B cell (primary cell): ENCODE measurements around the gene FAM217B. TPM values are rescaled to one million over a fixed set of nuclear protein-coding genes. Genes with fewer than 3 reads are reported as not detected.

ENCODE experiments used
- ATAC-seq: fragments of 200-7000 bp; cut with Tn5 transposase; one replicate; pipeline ENCODE4 v1.10.0; 2021; ENCODE audit warnings: low read depth, mild to moderate bottlenecking, moderate number of reproducible peaks, moderate library complexity
- CTCF ChIA-PET: fragments of 350-600 bp; sonication (Branson Sonifier 250); formaldehyde crosslinking; loops from one replicate; lab custom pipeline; 2021; ENCODE audit warnings: antibody characterized with exemption, inconsistent platforms; lab: Charles Lee
- POLR2A ChIA-PET: fragments of 350-600 bp; sonication (Branson Sonifier 250); formaldehyde crosslinking; loops from one replicate; lab custom pipeline; 2021; ENCODE audit warnings: antibody characterized with exemption; lab: Charles Lee
- DNase-seq: peaks from one replicate; pipeline ENCODE4 v3.0.0; 2013
- H2AFZ ChIP-seq: 2 replicates; pipeline ENCODE4 v1.6.1; 2012; ENCODE audit warnings: mild to moderate bottlenecking, low read depth, low read length; ENCODE audit not compliant: insufficient read depth, poor library complexity, severe bottlenecking
- H3K27ac ChIP-seq, 2 donors: 1 replicate in 1 of 2; 2 replicates in 1 of 2; pipeline ENCODE4 v1.5.1; 2012 to 2013; ENCODE audit warnings: low read length in 2 of 2, mild to moderate bottlenecking in 2 of 2, moderate library complexity in 1 of 2
- H3K27me3 ChIP-seq, 4 experiments: fragments of 200-600 bp in 1 of 4; sonication (generic) in 1 of 4; replicated peaks in 1 of 4; 1 replicate in 2 of 4; 2 replicates in 2 of 4; pipeline versions ENCODE4 v1.6.1 to v1.7.0; 2013 to 2016; ENCODE audit warnings: low read length in 3 of 4, mild to moderate bottlenecking in 2 of 4, mixed read lengths in 1 of 4, moderate library complexity in 1 of 4; ENCODE audit not compliant: insufficient read depth in 4 of 4, control insufficient read depth in 3 of 4; ENCODE audit errors: control extremely low read depth in 1 of 4
- H3K36me3 ChIP-seq, 2 experiments: replicated peaks in 1 of 2; 1 replicate in 1 of 2; 2 replicates in 1 of 2; pipeline versions ENCODE4 v1.6.1 to v1.7.1; 2013; ENCODE audit warnings: low read length in 1 of 2; ENCODE audit not compliant: insufficient read depth in 2 of 2, control insufficient read depth in 1 of 2; ENCODE audit errors: control extremely low read depth in 1 of 2, extremely low read depth in 1 of 2
- H3K4me1 ChIP-seq, 2 donors: fragments of 200-600 bp in 1 of 2; sonication (generic) in 1 of 2; 1 replicate in 1 of 2; 2 replicates in 1 of 2; pipeline versions ENCODE4 v1.5.1 to v1.6.1; 2013 to 2017; ENCODE audit warnings: low read length in 2 of 2; ENCODE audit not compliant: control insufficient read depth in 2 of 2, insufficient read depth in 2 of 2
- H3K4me2 ChIP-seq: replicated peaks from 2 replicates; pipeline ENCODE3; 2012; ENCODE audit warnings: mild to moderate bottlenecking, low read depth, low read length; ENCODE audit not compliant: poor library complexity, severe bottlenecking
- H3K4me3 ChIP-seq, 5 experiments: fragments of 200-600 bp in 1 of 5; sonication (generic) in 1 of 5; 1 replicate in 3 of 5; 2 replicates in 2 of 5; pipeline versions ENCODE4 v1.5.1 to v1.7.0; 2011 to 2016; ENCODE audit warnings: low read length in 4 of 5, mild to moderate bottlenecking in 4 of 5, low read depth in 2 of 5, control low read depth in 1 of 5, moderate library complexity in 1 of 5; ENCODE audit not compliant: insufficient read depth in 1 of 5; ENCODE audit errors: control extremely low read depth in 1 of 5, extremely low read depth in 1 of 5
- H3K79me2 ChIP-seq: fragments of 200-600 bp; sonication (generic); one replicate; pipeline ENCODE4 v1.6.0; 2016; ENCODE audit warnings: low read length; ENCODE audit not compliant: control insufficient read depth, insufficient read depth
- H3K9ac ChIP-seq: fragments of 200-600 bp; sonication (generic); 2 replicates; pipeline ENCODE4 v1.6.1; 2017; ENCODE audit warnings: mild to moderate bottlenecking, low read length, moderate library complexity
- H3K9me3 ChIP-seq, 3 donors: one replicate each; pipeline versions ENCODE4 v1.6.1 to v1.7.1; 2013; ENCODE audit warnings: low read length in 2 of 3; ENCODE audit not compliant: control insufficient read depth in 2 of 3, insufficient read depth in 1 of 3; ENCODE audit errors: control extremely low read depth in 1 of 3
- H4K20me1 ChIP-seq: 2 replicates; pipeline ENCODE4 v1.6.0; 2012; ENCODE audit warnings: mild to moderate bottlenecking, low read length; ENCODE audit not compliant: insufficient read depth, control insufficient read depth, poor library complexity, severe bottlenecking
- H3K27ac Mint-ChIP-seq: one replicate; pipeline ENCODE4 v1.8.0; 2021; ENCODE audit warnings: mixed read lengths
- H3K27me3 Mint-ChIP-seq: one replicate; pipeline ENCODE4 v1.8.0; 2021; ENCODE audit warnings: mixed read lengths
- H3K4me1 Mint-ChIP-seq: one replicate; pipeline ENCODE4 v1.8.0; 2021; ENCODE audit warnings: mixed read lengths
- H3K4me3 Mint-ChIP-seq: one replicate; pipeline ENCODE4 v1.8.0; 2021; ENCODE audit warnings: mixed read lengths
- H3K9me3 Mint-ChIP-seq: one replicate; pipeline ENCODE4 v1.8.0; 2022; ENCODE audit warnings: mixed read lengths; ENCODE audit not compliant: insufficient read depth
- CTCF ChIP-seq: fragments of 200-600 bp; IDR thresholded peaks from one replicate; pipeline ENCODE4 v1.8.0; 2022; ENCODE audit warnings: antibody characterized with exemption, mild to moderate bottlenecking
- EZH2 ChIP-seq: IDR thresholded peaks from 2 replicates; pipeline ENCODE4 v1.6.1; 2012; ENCODE audit warnings: borderline replicate concordance, low read depth, mild to moderate bottlenecking, moderate library complexity, low read length; ENCODE audit not compliant: insufficient read depth, poor library complexity, severe bottlenecking
- WGBS: methylation state at CpG from one replicate; pipeline ENCODE4 v1.1.5; 2013; ENCODE audit warnings: missing lambda C conversion rate; ENCODE audit not compliant: insufficient coverage; 5-methylcytosine and 5-hydroxymethylcytosine counted together
- intact Hi-C: fragments of 100-400 bp; cut with micrococcal nuclease; formaldehyde crosslinking; loops from one replicate; pipeline ENCODE4 v1.10.0; 2022
- polyA plus RNA-seq: library from polyadenylated mRNA; depleted of rRNA; stranded (reverse); fragments of >200 nt; gene quantifications from 2 replicates; pipeline ENCODE4 v1.2.3, GENCODE V29; 2012
- total RNA-seq, 2 donors: library from RNA; stranded (reverse); fragments of 120-200 nt in 1 of 2; gene quantifications; 1 replicate in 1 of 2; 2 replicates in 1 of 2; pipeline versions ENCODE4 v1.2.3 to v1.2.4, GENCODE V29; 2013 to 2022

FAM217B gene
- total and polyA plus RNA-seq, 2 donors (not counting 1 experiment from before 2014, with no cell fraction given), result 3.6 to 34.9 TPM

GRCh38 chr20:59932616-59933295, 7.4 kb upstream of the FAM217B start:
- Histone ChIP-seq H3K4me2 (peak overlapping the region; percentile 89), H3K4me1 (peaks cover 3 to 5% of the 10 kb centered on the region in 2 donors), H3K9ac (no peak overlapping the region), H2AFZ (no peak overlapping the region), H4K20me1 (no peaks in the 10 kb centered on the region), H3K27ac (no peak overlapping the region), H3K27me3 (no peaks in the 10 kb centered on the region), H3K4me3 (no peak overlapping the region), H3K36me3 (no peaks in the 10 kb centered on the region), H3K9me3 (peaks cover 0 to 5% (median 0%) of the 10 kb centered on the region in 3 donors), H3K79me2 (no peaks in the 10 kb centered on the region)
- WGBS, result 90% methylated on average over 68 of the region's 72 CpGs
- ChIA-PET POLR2A (no interaction called here), CTCF (interaction anchor here (1.0 kb wide), 1 partner anchor 10 kb away, joined by 3 read pairs; no protein-coding TSS in a partner anchor)
- Mint-ChIP-seq H3K27ac (no peak overlapping the region), H3K4me1 (peaks cover 16% of the 10 kb centered on the region), H3K9me3 (no peaks in the 10 kb centered on the region), H3K4me3 (peak overlapping the region; percentile 69), H3K27me3 (no peaks in the 10 kb centered on the region)
- ATAC-seq (no peak), DNase-seq (no peak)
- no peak for TF ChIP-seq EZH2
- TF ChIP-seq CTCF, result no peak
- intact Hi-C loops, result no loop called here

- DNase-seq (peak; percentile 78), ATAC-seq (peak; percentile 71)
- POLR2A ChIA-PET, result no interaction called here
- H3K36me3 ChIP-seq, result no peaks in the 10 kb centered on the region
- peak within 1 kb of the TSS in 4 of 5 experiments; percentile 51 to 69 (median 63) for H3K4me3 ChIP-seq
- peaks cover 21% of the 10 kb centered on the region for H3K4me1 Mint-ChIP-seq
- WGBS, result 52% methylated on average over 55 of the region's 65 CpGs
- intact Hi-C loops, result no loop called here
- peaks cover 6 to 7% of the 10 kb centered on the region in 2 donors for H3K4me1 ChIP-seq
- H3K27ac Mint-ChIP-seq, result peak within 1 kb of the TSS; percentile 46
- peak within 1 kb of the TSS; percentile 82 for H2AFZ ChIP-seq
- H3K79me2 ChIP-seq, result peaks cover 2% of the 10 kb centered on the region
- H3K4me2 ChIP-seq, result peak within 1 kb of the TSS; percentile 89
- TF ChIP-seq EZH2 (no peak), CTCF (no peak)
- no peaks in the 10 kb centered on the region for H3K27me3 ChIP-seq
- CTCF ChIA-PET, result interaction anchor here (1.0 to 2.8 kb wide), 7 partner anchors 11 to 125 kb away, joined by 3 to 29 read pairs (median 4); partner anchors contain the start of gene CDH26
- no peaks in the 10 kb centered on the region for H3K27me3 Mint-ChIP-seq
- no peaks in the 10 kb centered on the region for H3K9me3 Mint-ChIP-seq
- H4K20me1 ChIP-seq, result no peaks in the 10 kb centered on the region
- H3K9me3 ChIP-seq, result peaks cover 0 to 5% (median 0%) of the 10 kb centered on the region in 3 donors
- peak within 1 kb of the TSS; percentile 68 for H3K9ac ChIP-seq
- peak within 1 kb of the TSS; percentile 80 for H3K4me3 Mint-ChIP-seq
- no peak within 1 kb of the TSS for H3K27ac ChIP-seq
Measured at GRCh38 chr20:59933296-59933848, 6.8 kb upstream of the FAM217B start, which contains the start of gene SYCP2. Gene SYCP2 (minus strand): TSS chr20:59933637. CDS start chr20:59922413, 11,224 bp downstream.
